ENCODE data around the gene GRIK1.

Gene GRIK1

DNA sequence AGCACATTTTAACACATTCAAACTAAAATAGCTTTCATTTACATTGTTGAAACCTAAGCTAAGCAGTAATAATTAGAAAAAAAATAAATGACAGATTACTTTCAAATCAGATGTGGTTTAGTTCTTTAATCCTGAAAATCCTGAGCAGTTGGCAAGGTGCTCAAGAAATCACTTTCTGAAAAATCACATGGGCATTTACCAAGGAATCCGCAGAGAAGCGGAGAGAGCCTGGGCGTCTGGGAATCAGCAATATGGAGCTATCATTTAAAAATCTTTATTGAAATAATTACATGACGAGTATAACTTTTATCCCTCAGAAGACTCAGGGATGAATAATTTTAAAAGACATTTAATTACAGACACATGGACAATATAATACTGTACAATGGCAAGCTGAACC is 30.2 kb downstream of the GRIK1 start:
- no peak for DNase-seq

DNA sequence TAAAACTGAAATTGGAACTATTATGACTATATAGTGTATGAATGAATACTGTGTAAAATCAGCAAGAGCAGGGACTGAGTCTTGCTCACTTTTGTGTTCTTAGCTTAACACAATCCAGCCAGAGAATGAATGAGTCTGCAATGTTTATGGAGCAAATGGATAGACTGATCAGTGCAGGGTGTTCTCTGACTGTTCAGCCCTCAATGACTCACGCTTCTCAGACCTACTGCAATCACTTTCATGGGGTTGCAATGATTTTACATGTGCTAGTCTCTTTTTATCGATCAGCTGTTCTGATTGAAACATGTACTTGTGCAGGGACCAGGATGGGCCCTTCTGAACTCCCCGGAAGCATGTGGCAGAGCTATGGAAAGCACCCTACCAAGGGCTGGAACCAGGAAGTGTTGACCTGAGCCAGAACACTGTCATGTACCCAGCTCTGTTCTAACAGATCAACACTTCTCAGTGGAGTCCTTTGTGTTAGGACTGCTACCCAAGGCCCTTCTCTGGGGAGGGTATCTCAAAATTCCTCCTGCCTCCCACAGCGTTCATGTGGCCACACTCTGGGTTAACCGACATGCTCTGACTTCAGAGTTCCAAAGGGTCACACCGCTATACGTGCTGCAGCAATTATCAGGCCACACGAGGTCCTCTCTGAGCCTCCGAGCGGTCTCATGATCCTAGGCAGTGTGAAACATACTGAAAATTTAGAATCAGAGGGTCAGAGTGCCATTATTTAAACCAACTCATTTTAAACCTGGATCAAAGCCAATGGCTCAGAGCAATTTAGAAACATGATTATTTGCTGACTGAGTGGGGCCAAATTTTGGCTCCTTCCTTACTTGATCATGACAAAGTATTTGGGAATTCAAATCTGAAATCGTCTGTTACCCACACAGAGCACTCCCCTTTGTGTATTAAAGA is 35.2 kb downstream of the GRIK1 start:
- peak; percentile 67 for DNase-seq

DNA sequence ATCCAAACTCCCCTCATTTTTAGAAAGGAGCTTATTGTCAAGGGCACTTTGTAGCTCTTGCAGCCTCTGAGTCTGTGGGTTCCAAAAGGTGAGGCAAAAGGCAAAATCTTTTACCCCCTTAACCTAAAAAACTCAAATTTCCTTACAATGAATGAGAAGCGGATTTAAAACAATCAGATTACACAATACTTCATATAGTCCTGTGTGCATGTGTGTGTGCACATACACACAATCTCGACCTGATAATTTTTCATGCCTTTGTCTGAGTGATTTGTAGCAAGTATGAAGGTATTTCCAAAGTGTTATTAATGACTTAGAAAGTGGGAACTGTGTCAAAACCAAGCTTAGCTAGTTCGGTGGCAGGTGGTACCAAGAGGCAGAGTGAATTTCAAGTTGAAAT is 42.9 kb downstream of the GRIK1 start:
- no peak for DNase-seq

DNA sequence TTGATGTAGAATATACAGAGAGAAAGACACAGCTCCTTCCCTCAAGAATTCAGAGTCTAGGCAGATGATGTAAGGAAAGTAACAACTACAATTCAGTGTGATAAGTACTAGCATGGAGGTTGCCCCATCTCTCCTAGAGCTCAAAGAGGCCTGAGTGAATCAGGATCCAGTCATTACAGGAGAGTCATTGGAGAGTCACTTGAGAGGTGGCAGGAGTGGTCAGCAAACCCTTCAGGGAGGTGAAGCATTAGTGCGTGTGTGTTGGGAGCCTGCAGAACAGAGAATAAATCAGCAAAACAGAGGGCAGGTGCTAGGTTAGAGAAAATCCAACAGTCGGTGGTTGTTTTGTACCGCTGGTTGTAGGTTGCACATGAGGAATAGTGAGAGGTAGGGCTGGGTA is 46.1 kb downstream of the GRIK1 start:
- DNase-seq = no peak

DNA sequence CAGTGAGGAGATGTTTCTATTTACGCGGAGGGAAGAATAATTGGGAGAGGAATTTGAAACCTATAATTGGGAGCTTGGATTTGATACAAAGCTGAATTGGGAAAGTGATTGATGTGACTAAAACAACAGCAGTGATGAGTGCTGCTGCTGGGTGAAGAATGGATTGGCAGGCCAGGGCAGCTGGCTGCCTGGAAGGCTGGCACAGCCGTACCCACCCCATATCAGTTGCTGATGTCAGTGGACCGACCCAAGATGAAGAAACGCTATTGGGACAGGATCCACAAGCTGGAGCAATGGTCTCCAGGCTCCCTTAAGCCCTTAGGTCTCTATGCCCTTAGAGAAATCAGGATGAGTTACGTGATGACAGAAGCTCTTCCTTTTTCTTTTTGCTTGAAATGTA is 47.4 kb downstream of the GRIK1 start:
- no peak for DNase-seq

DNA sequence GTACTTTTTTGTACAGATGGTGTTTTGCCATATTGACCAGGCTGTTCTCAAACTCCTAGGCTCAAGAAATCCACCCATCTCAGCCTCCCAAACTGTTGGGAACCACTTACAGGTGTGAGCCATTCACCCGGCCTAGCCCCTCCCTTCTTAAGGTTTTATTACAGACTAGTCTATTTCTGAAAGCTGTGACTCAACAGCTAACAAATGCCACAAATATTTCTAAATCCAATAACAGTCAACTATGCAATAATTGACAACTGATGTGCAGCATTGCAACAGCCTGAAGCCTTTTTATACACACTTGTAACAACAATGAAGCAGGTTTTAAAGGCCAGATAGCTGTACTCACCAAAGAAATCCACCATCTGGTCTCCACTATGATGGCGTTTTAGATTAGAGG is 51.4 kb downstream of the GRIK1 start:
- DNase-seq = peak; percentile 47

DNA sequence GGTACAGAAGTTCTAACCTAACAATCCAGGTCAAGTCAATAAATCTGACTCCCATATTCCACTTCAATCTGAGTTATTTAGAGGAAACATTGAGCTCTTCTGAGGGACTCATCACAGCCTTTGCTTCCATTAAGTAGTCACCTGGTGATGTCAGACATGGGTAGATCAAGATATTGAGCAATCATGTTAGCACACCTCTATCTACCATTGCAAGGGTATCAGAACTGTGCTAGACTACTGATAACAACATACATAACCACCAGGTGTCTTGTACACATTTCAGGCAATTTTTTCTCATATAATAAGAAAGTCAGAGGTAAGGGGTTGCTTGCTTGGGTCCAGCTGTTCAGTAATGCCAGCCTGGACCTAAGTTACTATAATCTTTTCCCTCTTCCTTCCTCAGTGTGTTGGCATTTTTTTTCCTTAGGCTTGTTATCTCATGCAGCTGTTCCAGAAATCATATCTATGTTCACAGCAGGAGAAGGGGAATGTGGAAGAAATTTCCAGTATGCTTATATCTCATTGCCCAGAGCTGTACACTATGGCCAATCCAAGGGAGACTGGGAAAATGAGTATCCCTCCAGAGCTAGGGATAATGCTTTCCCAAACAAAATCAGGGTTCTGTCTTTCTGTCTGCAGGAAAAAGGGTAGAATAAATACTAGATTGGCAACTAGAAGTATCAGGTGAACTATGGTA is 52.3 kb downstream of the GRIK1 start:
- no peak for DNase-seq

DNA sequence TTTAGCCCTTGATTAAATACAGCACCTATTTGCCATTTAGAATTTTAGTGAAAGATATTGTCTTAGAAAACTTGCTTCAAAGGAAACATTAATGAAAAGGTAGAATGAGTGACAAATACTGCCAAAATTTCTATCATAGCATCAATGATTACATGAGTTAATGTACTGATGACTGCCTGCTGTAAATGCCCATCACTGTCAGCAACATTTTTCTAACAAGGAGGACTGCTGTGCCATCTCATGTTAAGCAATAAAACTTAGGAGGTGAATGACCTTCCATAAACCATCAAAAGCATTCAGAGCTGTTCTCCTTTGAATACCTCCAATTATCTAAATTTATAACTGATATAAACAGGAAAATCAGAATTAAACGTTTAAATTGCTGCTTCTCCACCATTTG is 54.3 kb downstream of the GRIK1 start:
- no peak for DNase-seq

DNA sequence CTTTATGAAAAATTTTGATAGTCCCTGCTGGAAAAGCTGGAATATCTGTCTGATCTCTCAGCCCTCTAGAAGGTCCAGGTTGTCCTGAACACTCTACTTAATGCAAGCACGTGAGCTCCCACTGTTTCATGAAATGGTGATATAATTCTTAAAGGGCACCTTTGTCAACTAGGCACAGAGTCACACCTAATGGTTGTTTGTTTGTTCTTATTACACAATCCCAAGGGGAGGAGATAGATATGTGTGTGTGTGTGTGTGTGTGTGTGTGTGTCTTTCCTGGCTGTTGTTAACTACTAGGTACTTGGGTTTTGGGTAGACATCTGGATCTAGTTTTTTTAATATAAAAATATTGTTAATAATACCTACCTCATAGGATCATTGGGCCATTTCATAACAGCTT is 63.9 kb downstream of the GRIK1 start:
- no peak for DNase-seq

DNA sequence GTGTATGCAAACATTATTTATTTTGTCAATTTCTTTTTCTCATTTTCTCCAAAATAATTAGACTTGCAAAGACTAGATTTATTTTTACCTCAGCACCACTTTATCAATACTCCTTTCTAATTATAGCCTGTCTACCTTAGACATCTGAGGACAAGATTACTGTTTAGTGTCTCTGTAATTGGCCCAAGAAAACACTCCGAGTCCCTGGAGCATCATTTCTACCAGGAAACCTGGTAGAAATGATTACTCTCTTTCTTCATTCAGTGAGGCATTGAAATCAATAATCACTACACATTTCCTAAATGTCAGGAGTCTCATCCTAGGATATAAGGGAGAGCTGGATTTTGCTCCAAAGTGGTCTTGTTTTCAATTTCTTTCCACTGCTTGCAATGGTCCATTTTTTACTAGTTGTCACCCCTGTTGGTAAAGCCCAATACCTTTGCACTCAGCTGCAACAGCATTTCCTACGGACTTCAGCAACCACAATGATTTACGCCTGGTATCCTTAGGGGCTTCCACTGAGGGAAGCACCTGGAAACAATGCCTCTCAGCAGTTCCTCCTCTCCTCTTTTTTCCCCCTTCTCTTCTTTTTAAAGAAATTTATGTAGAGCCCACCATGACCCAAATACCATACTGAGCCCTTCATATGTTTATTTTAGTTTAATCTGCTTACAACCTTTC is 64.6 kb downstream of the GRIK1 start:
- no peak for DNase-seq

DNA sequence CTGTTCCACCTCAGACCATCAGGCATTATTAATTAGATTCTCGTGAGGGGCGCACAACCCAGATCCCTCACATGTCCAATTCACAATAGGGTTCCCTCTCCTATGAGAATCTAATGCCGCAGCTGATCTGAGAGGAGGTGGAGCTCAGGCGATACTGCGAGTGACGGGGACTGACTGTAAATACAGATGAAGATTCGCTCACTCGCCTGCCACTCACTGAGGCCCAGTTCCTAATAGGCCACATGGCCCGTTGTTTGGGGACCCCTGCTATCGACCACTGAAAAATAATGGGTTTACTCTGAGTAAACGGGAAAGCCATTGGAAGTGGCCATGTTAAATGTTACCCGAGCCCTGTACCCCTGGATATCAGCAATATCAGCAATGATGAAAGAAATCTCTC is 65.9 kb downstream of the GRIK1 start:
- DNase-seq = no peak

DNA sequence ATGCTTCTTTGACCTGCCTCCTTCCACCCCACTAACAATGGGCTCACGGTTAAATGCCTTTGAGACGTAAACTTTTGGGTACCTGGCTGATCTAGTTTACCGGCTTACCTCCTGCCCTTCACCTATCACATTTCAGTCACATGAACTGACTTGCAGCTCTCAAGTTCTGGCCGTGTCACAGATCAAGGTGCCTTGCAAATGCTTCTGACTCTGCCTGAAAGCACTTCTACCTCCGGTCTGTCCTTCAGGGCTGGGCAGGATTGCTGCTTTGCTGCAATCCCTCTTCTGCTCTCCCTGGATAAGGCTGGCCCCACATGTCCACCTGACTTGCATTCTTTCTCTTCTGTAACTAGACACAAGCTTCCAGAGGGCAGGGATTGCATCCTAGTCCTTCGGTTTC is 69.0 kb downstream of the GRIK1 start:
- no peak for DNase-seq

DNA sequence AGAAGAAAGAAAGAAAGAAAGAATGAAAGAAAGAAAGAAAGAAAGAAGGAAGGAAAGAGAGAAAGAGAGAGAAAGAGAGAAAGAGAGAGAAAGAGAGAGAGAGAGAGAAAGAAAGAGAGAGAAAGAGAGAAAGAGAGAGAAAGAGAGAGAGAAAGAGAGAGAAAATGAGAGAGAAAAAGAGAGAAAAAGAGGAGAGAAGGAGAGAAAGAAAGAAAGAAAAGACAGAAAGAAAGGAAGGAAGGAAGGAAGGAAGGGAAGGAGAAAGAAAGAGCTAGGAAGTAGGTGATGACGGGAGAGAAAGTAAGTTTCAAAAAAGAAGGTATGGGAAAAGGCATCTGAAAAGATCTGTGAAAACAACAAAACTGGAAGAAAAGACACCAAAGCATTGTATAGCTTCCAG is 72.0 kb downstream of the GRIK1 start:
- no peak for DNase-seq

DNA sequence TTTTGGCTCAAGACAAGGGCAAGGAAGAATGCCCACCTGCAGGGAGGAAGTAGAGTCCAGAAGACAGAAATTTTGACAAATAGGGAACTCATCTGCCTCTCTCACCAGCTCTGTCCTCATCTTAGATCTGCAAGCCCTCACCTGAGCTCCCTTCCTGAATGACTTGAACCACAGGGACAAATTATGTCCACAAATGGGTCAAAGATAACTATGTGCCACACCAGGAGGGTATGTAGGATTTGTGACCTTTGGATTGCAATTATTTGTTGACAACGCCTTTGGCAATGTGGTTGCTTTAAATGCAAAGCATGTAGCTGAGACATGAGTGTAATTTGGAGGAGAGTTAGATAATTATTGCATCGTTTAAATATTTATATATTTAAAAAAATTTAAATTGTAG is 79.5 kb downstream of the GRIK1 start:
- no peak for DNase-seq

DNA sequence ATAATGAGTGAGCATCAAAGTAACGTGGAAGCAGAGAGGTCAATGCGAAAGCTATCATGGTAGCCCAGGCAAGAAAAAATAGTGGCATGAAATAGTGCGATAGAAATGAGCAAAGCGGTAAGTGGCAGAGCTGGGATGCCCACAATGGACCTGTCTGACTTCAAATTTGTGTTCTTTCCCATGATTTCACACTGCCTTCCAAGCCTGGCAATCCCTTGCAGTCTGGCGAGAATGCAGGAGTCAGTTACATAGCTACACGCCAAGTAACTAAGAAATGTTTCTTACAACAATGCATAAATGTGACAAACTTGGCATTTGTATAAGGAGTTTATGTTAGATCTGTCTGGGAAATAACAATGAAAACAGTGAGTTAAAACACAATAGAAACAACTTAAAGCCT is 82.6 kb downstream of the GRIK1 start:
- DNase-seq = no peak

DNA sequence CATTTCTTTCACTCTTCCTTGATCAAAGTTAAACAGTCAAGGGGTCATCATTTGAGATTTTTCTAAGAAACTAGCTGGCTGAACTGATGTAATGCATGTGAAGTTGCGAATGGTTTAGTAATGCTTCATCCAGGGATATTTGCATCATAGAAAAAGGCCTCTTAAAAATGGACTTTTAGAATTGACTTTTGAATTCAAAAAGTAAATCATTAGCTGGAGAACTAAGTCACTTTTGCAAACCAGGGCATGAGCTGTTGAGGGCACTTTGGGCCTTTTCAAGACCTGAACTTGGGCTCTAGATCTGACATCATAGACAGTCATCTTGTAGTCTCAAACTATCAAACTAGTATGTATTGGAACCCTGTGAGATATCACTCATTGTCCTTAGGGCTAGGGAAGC is 85.0 kb downstream of the GRIK1 start:
- DNase-seq = no peak

DNA sequence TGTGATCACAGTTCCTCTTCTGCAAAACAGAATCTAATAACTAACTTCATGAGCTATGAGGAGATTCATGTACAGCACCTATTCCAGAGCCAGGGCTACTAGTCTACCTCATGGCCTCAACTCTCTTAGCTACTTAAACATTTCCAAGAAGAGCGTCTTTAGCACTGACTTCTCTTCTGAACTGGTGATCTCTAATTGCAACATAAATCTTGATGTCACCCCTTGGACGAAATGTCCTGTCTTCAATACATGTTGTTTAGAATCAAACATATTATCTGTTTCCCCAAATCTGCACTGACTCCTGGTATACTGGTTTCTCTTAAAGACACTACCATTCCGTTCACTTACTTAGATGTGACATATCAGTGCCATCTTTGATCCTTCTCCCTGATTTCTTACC is 88.2 kb downstream of the GRIK1 start:
- no peak for DNase-seq

DNA sequence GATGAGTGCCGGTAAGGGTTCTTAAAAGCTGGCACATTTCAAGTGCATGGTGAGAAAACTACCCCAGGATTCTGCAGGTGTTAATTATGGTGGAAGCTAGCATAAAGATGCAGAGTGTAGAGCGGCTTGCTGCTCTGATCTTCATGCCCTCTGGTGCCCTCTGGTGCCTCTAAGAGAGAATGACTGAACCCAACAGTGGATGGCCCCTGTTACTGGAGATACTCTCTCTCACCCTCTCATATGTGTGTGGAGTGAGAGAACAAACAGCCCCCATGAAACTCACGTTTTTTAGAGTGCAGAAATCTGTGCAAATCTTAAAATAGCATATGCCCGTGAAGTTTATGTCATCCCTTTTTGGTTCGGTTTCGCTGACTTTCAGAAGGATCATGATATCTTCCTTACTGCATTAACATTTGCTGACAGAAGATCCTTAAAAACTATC is 90.0 kb downstream of the GRIK1 start:
- DNase-seq = peak; percentile 58

DNA sequence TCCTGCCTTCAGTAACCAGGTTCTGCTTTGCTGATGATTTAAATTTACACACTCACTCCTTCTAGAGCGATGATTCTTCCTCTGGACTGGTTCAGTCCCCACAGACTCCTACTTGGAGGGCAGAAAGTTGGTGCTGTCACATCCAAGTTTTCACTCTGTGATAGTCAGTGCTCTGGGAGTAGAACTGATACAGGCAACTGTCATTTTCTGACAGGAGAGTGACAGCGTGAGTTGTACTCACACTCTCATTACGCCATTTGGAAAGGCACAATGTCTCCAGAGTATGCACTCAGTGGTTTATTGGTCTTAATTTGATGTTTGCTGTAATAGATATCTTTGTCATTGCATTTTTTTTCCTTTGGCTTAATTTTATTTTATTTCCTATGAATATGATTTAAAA is 96.0 kb downstream of the GRIK1 start:
- DNase-seq = no peak

DNA sequence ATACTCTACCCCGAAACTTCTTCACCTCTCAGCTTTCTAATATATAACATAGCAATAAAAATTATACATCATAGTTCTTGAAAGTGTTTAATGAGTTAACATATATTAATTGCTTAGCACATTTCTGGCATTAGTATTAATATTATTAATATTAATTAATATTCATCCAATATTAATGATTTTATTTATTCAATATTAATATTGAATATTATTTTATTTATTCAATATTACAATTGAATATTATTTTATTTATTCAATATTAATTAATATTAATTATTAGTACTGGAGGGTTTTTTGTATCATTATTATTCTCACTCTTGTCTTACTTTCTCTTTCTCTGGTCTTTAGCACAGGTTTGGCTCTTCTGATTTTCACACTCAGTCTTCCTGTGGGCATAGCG is 105.2 kb downstream of the GRIK1 start:
- DNase-seq = no peak

DNA sequence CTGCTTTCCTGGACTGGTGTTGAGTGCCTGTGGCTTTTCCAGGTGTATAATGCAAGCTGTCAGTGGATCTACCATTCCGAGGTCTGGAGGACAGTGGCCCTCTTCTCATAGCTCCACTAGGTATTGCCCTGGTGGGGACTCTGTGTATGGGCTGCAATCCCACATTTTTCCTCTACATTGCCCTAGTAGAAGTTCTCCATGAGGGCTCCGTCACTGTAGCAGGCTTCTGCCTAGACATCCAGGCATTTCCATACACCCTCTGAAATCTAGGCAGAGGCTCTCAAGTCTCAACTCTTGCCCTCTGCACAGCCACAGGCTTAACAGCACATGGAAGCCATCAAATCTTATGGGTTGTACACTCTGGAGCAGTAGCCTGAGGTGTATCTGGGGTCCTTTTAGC is 107.6 kb downstream of the GRIK1 start:
- no peak for DNase-seq

DNA sequence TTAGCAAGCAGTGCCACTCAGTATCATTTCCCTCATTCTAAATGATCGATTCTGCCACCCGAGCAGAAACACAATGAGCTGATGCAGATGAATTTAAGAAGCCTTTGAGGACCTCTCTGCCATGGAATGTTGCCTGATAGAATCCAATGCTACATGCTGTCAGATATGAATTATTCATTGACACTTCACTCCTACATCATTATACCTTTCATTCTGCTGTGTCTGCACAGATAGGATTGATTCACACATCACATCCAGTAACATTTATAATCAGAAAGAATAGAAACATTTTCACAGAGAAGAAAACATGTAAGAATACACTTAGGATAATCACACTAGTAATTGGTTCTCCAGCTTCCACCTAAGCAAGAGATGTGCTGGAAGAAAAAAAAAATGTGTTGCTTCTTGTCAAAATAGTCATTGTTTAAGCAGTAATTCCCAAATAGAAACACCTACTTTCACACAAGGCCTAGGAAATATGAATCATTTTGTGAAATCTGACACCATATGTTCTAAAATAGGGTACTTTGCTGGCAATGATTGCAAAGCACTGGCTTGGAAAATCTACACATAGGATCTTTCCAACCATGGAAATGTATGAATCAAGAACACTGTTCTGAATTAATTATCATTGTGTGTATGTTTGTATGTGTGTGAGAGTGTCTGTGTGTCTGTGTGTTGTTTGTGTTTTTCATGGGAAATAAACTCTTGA is 110.1 kb downstream of the GRIK1 start:
- peak; percentile 41 for DNase-seq

DNA sequence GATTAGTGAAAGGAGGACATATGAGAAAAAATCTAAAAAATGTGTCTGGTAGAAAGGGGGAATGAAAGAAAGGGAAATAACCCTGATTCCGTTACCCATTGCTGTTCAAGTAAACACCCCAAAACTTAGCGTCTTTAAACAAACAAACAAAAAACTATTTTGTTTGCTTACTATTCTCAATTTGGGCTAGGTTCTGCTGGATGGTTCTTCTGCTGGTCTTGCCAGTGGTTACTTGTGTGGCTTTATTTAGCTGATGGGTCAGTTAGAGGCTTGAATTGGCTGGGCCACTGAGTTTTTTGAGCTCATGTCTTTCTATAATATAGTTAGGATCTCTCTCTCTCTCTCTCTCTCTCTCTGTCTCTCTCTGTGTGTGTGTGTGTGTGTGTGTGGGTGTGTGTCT is 112.1 kb downstream of the GRIK1 start:
- no peak for DNase-seq
